Colon (tissue), 2 donors: ENCODE data around the gene TFF2.

Experiments
- FAIRE-seq: peaks from 2 replicates; lab custom pipeline; 2012; peaks lifted over from hg19 to GRCh38; lab: Jason Lieb, UNC
- donor health status: control.
- donor health status: control.

The TFF2 gene

GRCh38 chr21:42350927-42351426 lies at the start of gene TFF2:
Gene TFF2 (minus strand): TSS chr21:42350994. CDS start chr21:42350957, 37 bp downstream.
- FAIRE-seq, result no peak

- no peak for FAIRE-seq
Observed at GRCh38 chr21:42400525-42400924, 49.7 kb upstream of the TFF2 start.

GRCh38 chr21:42398436-42399028 lies 47.7 kb upstream of the TFF2 start:
- FAIRE-seq, result no peak

- FAIRE-seq, result no peak
Observed at GRCh38 chr21:42397746-42398394, 47.1 kb upstream of the TFF2 start.

GRCh38 chr21:42396799-42397745 lies 46.3 kb upstream of the TFF2 start:
- no peak for FAIRE-seq

GRCh38 chr21:42395905-42396651 lies 45.3 kb upstream of the TFF2 start, which contains the start of gene TMPRSS3:
Gene TMPRSS3 (minus strand): TSS chr21:42396052. CDS start chr21:42395417, 635 bp downstream.
- no peak for FAIRE-seq

- no peak for FAIRE-seq
Observed at GRCh38 chr21:42395302-42395701, 44.5 kb upstream of the TFF2 start.

GRCh38 chr21:42393443-42393950 lies 42.7 kb upstream of the TFF2 start:
- FAIRE-seq, result no peak

GRCh38 chr21:42392731-42393442 lies 42.1 kb upstream of the TFF2 start:
- FAIRE-seq, result no peak

GRCh38 chr21:42391297-42391696 lies 40.5 kb upstream of the TFF2 start:
- FAIRE-seq, result no peak

GRCh38 chr21:42390696-42391095 lies 39.9 kb upstream of the TFF2 start:
- FAIRE-seq, result no peak

- FAIRE-seq, result no peak
Observed at GRCh38 chr21:42390193-42390592, 39.4 kb upstream of the TFF2 start.

- FAIRE-seq, result no peak
Observed at GRCh38 chr21:42389449-42389835, 38.6 kb upstream of the TFF2 start.

GRCh38 chr21:42388740-42389448 lies 38.1 kb upstream of the TFF2 start:
- no peak for FAIRE-seq

GRCh38 chr21:42387843-42388340 lies 37.1 kb upstream of the TFF2 start:
- no peak for FAIRE-seq

GRCh38 chr21:42387164-42387563 lies 36.4 kb upstream of the TFF2 start:
- no peak for FAIRE-seq

GRCh38 chr21:42386034-42386591 lies 35.3 kb upstream of the TFF2 start:
- no peak for FAIRE-seq

GRCh38 chr21:42385619-42386018 lies 34.8 kb upstream of the TFF2 start:
- FAIRE-seq, result no peak

GRCh38 chr21:42384989-42385388 lies 34.2 kb upstream of the TFF2 start:
- FAIRE-seq, result no peak
